Measurements from ENCODE around the gene BOD1L2.

BOD1L2 gene

DNA sequence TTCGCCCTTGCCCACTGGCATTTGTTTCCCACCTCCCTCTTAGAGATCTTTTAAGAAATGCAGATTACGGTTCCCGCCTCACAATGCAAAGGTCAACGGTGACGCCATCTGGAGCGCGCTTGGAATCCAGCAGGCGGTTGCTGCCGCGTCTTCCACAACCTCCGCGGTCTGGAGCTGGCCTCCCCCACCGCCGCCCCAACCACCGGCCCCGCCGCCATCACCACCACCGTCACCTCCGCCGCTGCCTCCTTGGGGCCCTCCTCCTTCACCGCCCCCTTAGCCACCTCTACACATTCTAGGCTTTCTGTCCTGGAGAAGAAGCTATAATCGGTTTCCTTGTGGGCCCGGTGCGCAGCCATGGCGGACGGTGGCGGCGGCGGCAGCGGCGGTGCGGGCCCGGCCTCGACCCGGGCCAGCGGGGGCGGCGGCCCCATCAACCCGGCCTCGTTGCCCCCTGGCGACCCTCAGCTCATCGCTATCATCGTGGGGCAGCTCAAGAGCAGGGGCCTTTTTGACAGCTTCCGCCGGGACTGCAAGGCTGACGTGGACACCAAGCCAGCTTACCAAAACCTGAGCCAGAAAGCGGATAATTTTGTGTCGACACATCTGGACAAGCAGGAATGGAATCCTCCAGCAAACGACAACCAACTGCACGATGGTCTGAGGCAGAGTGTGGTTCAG, at the start of gene BOD1L2:
Gene BOD1L2 (plus strand): TSS at position 132 of the 681 bp plus-strand sequence. CDS start 226 bp downstream, at position 358.
- DNase-seq (ENCODE audit: low spot score): no peak

- DNase-seq (ENCODE audit: low spot score): peak; percentile 25
These were observed 39.6 kb upstream of the BOD1L2 start for GRCh38 chr18:57107140-57107832.

DNA sequence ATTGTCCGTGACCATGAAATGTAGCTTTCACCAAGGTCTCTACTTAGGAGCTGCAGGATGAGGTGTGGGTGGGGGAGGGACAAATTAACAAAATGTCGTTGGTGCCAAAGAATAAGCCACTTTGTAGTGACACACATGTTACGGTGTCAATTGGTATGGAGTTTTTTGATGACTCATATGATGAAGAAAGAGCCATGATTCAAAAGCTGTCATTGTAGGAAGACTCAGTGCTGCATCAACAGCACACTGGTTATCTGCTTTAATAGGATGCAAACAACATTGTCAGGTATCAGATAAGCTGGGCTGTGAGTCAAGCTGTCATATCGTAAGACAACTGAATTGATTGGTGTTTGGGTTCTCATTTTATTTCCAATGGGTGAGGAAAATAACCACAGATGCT, 36.6 kb upstream of the BOD1L2 start:
- DNase-seq (ENCODE audit: low spot score): no peak

- peak; percentile 52 for DNase-seq (ENCODE audit: low spot score)
These were observed 33.0 kb upstream of the BOD1L2 start for GRCh38 chr18:57113799-57114420.

- no peak for DNase-seq (ENCODE audit: low spot score)
These were observed 30.2 kb upstream of the BOD1L2 start for GRCh38 chr18:57116598-57117132.

- no peak for DNase-seq (ENCODE audit: low spot score)
These were observed 25.3 kb upstream of the BOD1L2 start for GRCh38 chr18:57121542-57122112.

- no peak for DNase-seq (ENCODE audit: low spot score)
These were observed 23.9 kb upstream of the BOD1L2 start for GRCh38 chr18:57122936-57123510.

GRCh38 chr18:57125627-57126026, 21.3 kb upstream of the BOD1L2 start:
- DNase-seq (ENCODE audit: low spot score): no peak

DNA sequence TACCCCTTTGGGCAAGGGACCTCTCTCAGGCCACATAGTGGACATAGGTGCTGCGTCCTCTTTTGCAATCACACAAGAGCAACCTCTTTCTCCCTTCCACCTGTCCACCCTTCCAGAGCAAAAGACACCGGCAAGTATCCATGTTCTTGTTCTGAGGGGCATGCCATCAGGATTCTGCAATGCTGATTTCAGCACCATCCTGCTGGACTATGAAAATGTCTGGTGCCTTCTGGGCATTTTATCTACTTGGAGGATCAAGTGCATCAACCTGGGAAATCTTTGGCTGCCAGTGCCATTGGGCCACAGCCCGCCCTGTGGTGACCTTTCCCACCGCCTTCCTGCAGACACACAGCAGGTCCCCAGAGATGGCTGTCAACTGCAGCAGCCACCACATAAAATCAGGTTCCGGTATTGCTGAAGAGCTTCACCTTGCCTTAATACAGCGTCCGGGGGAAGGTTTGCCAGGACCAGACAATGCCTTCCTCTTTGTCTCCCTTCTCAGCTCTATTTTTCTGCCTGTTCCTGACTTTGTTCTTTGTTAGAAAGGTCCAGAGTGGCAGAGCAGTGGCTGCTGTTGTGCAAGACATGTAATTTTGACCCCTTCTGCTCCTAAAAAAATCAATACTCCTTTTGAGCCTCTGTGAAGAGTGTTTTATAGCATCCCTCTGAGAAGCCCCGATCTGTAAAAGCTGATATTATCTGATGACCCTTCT, 18.5 kb upstream of the BOD1L2 start:
- DNase-seq (ENCODE audit: low spot score): no peak

DNA sequence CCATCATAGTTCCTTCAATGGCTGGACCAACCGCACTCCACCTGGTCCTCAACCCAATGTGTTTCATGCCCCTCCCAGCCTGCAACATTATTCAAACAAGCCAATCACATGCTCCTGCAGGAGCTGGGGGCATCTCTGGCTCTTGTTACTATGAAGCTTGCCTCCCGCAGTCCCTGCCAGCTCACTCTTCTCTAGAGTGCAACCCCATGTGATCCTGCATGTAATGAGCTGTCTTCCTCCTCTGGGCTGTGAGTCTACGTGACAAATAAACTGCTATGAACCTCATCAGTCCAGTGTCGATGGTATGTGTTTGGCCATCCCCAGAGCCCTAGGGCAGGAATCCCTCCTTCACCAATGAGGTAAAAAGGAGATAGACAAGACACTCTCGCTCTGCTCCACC, 15.8 kb upstream of the BOD1L2 start:
- DNase-seq (ENCODE audit: low spot score): no peak

- DNase-seq (ENCODE audit: low spot score): peak; percentile 10
These were observed 15.1 kb upstream of the BOD1L2 start for GRCh38 chr18:57131782-57132181.

DNA sequence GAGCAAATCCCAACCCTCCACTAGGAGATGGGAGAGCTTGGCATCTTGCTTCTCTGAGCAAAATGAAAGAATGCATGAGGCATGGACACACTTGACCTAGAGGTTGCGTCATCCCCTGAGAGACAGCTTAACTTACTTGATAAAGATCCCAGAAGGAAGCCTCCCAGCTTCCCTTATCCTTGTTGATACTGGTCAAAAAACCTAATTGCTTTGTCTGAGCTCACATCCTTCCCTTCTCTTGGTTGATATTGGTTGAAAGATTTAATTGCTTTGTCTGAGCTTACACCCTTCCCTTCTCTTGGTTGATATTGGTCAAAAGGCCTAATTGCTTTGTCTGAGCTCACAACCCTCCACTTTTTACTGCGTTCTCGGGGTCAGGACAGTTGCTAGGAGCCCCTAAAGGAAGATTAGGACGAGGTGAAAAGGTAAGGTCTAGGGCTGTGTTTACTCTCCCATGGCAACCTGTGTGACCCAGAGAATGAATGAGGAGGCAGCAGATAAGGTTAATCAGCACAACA, 12.2 kb upstream of the BOD1L2 start:
- DNase-seq (ENCODE audit: low spot score): no peak

DNA sequence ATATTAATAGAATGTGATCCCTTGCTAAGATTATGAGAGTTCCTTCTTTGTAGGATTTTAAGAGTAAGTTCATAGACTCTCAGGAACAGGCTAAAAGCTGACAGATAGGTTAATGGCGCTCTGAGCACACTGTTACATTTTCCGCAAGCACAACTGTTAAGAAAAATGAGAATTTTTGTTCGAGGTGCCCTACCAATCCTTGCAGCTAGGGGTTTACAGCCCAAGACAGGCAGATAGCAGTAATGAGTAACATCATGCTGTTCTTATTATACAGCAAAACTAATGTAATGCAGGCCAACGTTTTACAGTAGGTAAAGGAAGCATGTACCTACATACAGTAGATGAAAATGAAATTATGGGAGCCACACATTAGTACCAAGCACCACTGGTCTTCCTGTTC, 11.2 kb upstream of the BOD1L2 start:
- DNase-seq (ENCODE audit: low spot score): no peak

GRCh38 chr18:57137847-57138246, 9.0 kb upstream of the BOD1L2 start:
- no peak for DNase-seq (ENCODE audit: low spot score)

DNA sequence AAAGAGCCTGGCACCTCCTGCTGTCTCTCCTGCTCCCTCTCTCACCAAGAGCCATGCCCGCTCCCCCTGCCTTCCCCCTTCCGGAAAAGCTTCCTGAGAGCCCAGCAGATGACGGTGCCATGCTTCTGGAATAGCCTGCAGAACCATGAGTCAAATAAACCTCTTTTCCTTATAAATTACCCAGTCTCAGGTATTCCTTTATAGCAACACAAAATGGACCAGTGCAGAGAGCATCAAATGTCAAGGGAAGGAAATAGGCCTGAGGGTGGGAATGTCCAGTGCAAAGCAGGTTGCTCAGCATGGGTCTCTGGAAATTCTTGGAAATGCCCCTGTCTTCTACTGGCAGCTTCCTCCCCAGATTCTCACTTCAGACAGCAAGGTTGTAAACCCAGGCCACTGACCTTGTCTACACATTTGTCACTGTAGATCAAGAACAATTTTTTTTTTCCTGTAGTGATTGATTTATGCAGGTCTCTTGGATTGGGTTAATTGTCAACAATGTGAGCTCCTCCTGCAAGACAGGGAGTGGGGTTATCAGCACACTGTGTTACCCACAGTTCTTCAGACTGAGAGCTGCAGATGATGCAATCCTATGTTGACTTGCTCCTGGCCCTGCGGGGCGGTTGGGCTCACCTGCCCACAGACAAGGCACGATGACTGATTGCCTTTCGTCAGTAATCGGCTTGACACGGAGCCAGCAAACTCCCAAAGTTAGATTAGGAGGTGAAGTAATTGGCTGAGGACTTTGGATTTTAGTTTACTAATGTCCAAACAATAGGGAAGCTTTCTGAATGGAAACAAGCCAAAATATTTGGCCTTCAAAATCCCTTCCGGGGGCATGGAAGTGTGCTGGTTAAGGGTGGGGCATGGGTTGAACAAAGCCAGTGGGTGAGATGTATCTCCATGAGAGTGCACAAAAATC, 5.4 kb upstream of the BOD1L2 start:
- no peak for DNase-seq (ENCODE audit: low spot score)

DNA sequence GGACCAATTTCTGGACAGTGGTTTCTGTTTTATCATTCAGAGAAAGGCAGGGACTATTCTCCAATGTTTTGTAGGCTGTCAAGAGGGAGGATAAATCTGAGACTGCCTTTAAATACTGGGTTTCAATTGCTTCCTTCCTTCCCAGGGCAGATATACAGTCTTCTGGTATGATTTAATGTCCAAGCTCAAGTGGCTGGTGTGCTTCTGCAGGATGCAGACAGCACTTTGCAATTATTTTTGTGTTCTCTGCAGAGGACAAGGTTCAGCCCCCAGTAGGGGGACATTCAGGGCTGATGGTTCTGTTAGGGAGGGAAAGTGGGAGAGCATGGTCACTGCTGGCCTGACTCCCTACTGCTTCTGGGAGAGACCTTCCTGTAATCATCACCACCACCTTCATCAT, 4.6 kb upstream of the BOD1L2 start:
- DNase-seq (ENCODE audit: low spot score): no peak

DNA sequence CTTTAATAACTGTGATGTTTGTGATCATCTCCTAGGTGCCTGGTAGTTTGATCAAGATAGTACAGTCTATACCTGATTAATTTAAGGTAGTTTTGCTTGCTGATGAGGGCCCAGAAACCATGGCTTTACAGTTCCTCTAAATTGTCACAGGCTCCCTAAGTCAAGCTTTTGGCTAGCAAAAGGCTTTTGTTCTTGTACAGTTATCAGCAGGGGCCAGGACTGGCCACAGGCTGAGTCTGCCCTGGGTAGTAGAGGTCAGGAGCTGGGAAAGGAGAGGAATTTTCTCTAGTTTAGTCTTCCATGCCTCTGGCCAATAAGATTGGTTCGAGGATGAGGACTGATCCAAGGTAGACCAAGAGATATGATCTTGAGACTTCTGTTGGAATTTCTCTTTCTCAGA, 3.6 kb upstream of the BOD1L2 start:
- no peak for DNase-seq (ENCODE audit: low spot score)

DNA sequence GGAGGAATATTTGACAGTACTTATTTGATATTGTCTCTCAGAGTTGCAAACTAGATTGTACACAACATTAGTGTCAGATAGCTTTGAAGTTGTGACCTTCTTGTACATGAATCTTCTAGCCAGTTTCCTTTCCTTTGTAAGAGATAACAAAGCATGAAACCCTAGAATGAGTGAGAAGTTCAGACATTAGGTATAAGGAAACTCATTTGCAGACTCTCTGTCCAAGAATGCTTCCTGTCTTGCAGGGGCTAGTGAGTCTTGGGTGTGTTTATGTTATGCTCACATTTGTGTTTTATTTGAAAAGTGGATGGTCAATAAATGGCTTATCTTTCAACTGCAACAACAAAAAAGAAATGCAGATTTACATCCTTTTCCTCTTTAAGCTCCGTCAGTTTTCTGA, 1.4 kb downstream of the BOD1L2 start:
- no peak for DNase-seq (ENCODE audit: low spot score)

GRCh38 chr18:57149051-57149450, 2.2 kb downstream of the BOD1L2 start:
- no peak for DNase-seq (ENCODE audit: low spot score)

GRCh38 chr18:57149531-57149930, 2.6 kb downstream of the BOD1L2 start:
- DNase-seq (ENCODE audit: low spot score): no peak
